ENCODE data around the gene OTUD5.

Gene OTUD5

DNA sequence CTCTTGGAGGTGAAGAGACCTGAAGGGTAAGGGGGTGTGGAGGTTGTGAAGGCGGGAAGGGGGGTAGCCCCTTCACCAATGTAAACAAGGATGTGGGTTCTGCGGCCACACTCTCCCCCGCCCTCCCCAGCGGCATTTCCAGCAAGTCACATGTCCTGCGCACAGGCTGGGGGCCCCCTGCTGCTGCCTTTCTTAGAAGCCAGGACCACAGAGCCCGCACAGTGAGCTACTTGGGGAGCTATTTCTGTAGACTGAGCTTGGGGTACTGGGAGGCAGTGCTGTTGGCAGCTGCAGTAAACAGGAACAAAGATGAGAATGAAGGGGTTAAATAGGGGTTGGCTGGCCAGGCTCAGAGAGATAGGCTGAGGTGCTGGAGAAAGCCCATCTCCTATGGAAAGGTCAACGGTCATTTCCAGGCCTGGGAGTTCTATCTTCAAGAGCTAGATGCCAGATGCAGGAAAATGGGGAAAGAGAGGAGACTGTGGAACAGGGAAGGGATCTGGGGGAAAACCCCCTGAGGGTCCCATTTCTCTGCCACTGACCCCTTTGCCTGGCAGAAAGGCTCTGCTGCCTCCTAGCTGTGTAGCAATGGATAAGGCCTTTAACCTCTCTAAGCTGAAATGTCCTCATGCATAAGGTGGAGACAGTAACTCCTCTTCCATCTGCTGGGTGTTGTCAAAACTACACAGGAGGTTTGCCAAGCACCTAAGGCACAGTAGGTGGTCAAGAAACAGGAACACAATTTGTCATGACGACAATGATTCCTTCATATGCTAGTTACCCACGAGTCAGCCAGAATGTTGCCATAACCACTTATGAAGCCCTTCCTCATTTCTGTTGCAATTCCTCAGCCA is 20.1 kb downstream of the OTUD5 start:
- DNase-seq (ENCODE audit: low read depth in 2 of 2): peak; percentile 79 to 85

DNA sequence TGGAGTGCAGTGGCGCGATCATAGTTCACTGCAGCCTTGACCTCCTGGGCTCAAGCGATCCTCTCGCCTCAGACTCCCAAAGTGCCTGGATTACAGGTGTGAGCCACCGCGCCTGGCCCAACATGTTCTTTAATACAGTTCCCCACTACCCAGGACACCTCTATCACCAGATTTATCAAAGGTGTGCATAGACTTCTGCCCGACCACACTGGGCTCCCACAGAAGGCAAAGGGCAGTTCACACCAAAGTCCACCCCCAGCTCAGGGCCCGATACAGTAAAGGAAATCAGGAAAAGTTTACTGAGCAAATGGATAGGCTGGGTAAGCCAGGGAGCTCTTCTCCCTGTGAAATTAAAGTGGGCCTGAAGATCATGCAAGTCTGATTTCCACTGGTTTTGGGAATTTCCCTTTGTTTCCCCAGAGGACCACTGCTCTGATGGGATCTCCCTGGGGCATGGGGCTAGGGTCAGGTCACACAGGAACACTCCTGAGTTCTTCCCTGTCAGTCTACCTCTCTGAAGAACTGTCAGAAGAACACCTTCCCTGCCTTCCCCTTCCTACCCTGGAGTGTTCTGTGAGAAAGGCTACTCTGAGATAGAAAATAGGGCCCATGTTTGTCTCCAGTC is 20.9 kb downstream of the OTUD5 start:
- no peak for DNase-seq (ENCODE audit: low read depth in 2 of 2)

DNA sequence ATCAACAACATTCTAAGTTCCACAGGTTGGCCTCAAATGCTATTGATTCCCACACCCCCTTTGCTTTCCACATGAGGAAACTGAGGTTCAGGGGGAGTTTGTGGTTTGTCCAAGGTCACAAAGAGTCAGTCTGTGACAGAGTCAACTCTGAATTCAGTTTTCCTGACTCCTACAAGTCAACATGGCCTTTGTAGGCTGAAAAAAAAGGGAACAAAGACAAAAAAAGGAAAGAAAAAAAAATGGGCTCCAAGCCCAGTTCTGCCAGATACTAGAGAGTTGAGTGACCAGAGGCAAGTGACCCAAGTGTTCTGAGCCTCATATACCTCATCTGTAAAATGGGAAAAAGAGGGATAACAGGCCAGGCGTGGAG is 22.1 kb downstream of the OTUD5 start:
- DNase-seq (ENCODE audit: low read depth in 2 of 2): no peak

DNA sequence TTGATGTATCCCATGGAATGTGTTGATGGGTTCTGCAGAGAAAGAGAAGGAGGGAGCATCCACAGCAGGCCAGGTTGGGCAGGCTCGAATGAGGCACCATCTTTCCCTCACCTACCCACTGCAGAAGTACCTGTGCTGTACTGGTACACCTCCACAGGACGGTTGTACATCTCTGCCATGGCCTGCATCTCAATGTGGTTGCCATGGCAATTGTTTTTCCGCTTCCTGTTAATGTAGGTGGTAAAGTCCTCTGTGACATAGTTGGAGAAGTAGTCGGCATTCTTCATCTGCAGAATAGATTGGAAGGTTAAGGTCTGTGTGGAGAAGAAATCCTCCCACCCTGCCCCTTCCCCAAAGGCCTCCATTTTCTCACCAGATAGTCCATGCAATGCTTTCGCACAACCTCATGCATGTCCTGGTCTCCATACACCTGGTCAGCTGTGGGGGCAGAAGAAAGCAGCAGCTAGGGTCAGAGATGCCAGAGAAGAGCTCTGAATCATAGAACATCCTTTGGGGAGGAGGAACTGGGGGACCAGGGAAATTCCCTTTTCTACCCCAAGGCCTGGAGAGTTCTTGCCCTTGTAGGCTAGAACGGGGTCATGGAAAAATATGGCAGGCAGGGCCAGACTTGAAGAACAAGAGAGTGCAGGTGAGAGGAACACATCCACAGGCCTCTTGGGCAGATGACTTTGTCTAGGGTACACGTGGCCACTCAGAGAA is 22.7 kb downstream of the OTUD5 start:
- DNase-seq (ENCODE audit: low read depth in 2 of 2): no peak

DNA sequence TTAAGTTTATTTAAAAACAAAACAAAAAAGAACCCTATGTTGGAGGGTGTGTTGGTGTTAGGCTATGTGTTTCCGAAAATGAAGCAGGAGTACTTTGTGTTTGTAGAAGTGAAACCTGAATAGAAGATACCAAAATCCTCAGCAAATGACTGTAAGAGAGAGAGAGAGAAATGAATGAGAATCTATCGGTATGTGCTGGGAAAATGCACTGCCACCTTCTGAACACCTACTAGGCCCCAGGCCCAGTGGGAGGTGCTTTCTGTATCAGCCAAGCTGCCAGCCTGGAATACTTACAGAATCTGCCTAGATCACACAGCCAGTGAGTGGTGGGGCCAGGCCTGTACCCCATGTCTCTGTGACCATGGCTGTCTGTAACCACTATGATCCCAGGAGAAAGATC is 23.6 kb downstream of the OTUD5 start:
- no peak for DNase-seq (ENCODE audit: low read depth in 2 of 2)

DNA sequence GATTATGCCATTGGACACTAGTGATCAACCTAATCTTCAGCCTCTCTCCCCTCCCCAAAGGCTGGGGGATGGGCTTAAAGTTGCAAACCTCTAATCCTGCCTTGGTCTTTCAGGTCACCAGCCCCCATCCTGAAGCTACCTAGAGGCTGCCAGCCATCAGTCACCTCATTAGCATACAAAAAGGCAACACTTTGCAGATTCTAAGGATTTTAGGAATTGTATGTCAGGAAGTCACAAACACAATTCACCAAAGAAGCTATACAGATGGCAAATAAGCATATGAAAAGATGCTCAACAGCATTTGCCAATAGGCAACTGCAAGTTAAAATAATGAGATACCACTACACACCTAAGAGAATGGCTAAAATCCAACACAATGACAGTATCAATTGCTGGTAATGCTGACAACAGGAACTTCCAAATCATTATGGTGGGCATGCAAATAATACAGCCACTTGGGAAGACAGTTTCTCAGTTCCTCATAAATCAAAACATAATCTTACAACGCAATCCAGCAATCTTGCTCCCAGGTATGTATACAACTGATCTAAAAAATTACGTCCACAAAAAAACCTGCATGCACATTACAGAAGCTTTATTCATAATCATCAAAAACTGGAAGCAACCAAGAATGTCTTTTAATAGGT is 29.5 kb downstream of the OTUD5 start:
- no peak for DNase-seq (ENCODE audit: low read depth in 2 of 2)

DNA sequence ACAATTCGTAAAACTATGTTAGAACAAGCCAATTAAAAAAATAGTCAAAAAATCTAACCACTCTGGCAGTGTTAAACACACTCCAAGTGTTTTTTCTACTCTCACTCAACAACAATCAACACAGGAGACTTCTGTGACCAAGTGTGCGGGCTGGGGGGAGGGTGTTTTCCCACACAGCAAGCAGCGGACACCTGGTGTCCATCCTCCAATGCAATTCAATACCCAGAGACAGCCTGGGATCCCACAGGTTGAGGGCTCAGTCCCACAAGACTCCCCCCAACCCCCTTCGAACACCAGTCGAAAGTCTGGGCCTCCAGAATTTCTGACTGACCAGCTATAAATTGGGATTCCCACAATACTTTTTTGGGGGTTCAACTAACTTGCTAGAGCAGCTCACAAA is 30.3 kb downstream of the OTUD5 start:
- no peak for DNase-seq (ENCODE audit: low read depth in 2 of 2)

DNA sequence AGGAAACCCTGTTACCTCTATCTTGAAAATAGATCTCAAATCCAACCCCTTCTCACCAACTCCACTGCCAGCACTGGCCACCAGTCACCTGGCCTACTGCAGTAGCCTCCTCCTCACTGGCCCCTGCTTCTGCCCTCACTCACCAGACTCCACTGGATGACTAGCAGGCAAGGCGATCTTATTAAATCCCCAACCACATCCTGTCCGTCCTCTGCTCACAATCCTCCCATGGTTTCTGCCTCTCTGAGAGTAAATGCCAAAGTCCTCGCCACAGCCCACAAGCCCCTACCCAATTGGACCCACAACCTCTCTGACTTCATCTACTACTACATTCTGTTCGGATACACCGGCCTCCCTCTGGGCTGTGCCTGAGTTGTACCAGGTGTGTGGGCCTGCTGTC is 33.1 kb downstream of the OTUD5 start:
- DNase-seq (ENCODE audit: low read depth in 2 of 2): no peak

DNA sequence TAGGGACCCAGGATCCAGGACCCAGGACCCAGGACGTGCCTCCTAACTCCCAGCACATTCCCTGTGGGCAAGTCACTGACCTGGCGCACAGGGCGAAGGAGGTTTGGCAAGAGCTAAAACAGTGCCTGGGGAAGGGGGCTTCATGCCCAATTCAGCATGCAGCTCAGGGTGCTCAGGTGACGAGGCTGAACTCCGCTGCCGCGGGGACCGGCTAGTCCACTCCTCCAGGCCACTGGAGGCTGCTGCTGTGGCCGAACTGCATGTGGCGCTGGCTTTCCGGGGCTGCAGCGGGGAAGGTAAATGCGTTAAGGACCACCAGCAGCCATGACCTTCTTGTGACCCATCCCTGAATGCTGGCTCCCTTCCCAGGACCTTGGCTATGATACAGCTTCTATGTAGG is 33.6 kb downstream of the OTUD5 start:
- DNase-seq (ENCODE audit: low read depth in 2 of 2): no peak

DNA sequence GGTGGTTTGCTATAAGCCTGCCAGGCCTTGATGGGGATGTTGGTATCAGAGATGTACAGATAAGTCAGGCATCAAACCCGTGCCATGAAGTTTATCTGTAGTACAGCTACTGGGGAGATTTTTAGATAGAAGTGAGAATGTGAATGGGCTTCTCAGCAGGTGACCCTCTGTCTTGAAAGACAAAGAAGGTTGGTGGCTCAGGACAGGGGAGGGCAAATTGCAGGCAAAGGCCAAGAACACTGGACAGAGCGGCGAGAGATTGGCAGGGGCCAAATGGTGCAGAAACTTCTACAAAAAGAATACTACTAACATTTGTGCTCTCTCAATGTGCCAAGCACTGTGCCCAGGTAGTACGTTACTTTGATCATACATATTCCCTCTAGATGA is 36.7 kb downstream of the OTUD5 start:
- DNase-seq (ENCODE audit: low read depth in 2 of 2): no peak

DNA sequence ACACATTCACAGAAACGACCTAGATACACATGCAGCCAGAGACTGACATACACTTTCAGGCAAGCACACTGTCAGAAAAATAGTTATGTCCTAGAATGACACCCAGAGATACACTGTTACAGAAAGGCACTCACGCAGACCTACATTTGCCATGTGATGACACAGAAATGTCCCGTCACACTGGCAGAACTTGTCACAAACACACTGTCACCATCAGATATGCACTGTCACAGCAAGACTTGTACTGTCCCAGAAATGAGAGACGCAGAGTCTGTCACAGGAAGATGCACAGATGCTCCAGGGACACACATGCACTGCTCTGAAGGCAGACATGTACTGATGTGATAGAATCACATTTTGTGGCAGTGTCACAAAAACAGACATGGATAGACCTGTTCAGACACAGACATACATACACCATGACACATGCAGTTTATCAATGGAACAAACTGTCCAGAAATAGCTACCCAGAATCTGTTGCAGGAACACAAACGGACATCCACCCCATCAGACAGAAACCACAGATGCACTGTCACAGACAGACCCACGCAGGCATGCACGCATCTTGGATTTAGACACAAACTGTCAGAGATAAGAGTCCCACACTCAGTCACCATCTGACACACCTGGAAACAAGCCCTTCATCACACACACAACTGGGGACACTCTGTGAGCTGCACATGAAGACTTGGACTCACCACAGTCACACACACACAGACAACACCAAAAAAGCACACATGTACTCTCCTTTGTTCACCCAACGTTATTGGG is 37.3 kb downstream of the OTUD5 start:
- DNase-seq (ENCODE audit: low read depth in 2 of 2): no peak

DNA sequence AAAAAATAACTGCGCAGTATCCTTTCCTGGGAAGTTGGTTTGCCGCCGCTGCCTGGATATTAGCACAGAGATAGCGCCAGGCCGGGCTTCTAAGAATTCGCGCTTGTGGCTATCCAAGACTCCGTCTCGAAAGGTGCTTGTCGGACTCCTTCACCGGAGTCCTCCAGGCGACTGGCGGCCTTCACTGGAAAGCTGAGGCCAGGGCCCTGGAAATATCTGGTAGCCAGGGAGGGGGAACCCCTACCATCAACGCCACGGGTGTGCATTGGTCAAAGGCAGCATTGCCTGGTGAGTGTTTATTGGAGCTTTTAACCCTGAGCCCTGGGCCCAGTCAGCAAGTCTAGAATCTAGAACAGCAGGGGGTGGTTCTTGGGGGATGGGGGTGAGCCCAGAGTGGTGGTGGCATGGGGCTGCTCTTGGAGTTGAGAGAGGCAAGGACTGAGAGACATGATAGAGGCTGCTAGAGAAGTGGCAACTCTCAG is 38.0 kb downstream of the OTUD5 start:
- DNase-seq (ENCODE audit: low read depth in 2 of 2): no peak

DNA sequence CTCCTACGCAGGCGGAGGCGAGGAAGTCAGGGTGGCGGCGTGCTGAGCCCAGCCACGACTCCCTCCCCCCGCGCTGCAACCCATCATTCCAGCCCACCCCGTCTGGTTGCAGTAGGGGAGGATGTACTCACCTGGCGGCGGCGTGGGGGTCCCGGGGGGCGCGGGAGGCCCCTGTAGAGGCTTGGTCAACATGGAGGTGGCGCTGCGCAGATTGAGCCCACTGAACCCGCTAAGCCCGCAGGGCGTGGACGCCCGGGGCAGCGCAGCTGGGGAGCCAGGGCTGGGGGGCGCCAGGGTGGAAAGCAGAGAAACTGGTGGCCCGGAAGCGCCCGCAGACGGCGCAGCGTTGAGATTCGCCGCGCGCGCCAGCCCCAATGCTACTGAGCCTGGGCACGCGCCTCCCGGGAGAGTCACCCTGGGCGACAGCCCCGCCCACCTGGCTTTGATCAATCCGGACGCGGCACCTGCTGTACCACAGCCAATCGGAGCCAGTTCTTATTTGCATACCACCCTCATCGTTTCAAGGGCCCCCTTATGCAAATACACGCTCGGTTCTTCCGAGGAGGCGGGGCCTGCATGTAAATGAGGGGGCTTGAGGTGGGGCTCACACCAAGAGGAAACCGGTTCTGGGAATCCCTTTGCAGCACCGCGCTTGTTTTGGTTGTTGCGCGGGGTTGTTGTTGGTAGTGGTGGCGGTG is 38.6 kb downstream of the OTUD5 start, which contains the start of gene PIM2:
TSS of gene PIM2 (minus strand) at position 382 of the 698 bp plus-strand sequence. CDS start at position 192, 190 bp downstream.
- DNase-seq (ENCODE audit: low read depth in 2 of 2): peak; percentile 77 to 87

DNA sequence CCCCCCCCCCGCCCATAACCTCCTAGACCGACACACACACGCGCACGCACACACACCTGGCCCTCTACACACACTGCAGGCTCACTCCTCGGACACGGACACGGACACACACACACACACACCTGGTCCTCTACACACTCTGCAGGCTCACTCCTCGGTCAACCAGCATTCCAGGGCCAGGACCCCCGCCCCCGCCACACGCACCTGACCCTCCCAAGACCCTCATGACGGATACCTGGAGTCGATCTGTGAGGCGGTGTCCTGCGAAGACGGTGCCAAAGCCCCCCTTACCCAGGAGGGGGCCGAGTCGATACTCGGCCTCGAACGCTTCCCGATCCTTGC is 39.1 kb downstream of the OTUD5 start:
- DNase-seq (ENCODE audit: low read depth in 2 of 2): no peak

DNA sequence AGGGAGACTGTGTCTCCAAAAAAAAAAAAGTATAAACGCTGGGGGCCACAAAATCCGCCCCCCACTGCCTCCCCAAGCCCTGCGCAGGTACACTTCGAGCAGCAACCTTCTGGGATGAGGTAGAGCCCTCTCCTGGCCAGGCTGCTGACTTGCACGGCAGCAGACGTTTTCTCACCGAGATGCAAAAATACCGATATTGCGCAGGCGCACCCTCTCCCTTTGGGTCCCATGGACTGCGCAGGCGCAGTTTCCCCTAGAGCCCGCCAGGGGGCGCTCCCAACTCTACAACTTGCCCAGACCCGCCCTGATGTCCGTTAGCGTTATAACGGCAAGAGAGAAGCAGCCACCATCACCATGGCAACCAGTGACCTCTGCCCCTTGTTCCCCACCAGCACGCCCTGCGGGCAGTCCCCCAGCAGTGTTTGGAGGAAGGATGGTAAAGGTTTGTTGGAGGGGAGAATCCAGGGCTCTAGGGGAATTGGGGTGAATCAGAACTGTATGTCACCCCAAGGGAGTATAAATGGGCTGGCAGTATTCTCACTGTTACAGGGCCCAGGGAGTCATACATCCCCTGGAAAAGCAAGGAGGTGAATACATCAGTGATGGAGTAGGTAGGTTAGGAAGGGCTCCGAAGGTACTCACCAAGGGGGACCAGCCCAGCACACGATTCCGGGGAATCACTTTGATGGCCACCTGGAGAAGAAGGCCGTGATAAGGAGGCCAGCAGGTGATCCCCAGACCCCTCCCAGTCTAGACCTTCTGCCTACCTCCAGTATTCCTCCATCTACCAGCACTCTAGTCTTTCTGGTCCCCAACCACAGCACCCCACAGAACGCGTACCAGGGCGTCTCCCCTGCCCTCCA is 40.0 kb downstream of the OTUD5 start:
- peak; percentile 68 to 75 for DNase-seq (ENCODE audit: low read depth in 2 of 2)

DNA sequence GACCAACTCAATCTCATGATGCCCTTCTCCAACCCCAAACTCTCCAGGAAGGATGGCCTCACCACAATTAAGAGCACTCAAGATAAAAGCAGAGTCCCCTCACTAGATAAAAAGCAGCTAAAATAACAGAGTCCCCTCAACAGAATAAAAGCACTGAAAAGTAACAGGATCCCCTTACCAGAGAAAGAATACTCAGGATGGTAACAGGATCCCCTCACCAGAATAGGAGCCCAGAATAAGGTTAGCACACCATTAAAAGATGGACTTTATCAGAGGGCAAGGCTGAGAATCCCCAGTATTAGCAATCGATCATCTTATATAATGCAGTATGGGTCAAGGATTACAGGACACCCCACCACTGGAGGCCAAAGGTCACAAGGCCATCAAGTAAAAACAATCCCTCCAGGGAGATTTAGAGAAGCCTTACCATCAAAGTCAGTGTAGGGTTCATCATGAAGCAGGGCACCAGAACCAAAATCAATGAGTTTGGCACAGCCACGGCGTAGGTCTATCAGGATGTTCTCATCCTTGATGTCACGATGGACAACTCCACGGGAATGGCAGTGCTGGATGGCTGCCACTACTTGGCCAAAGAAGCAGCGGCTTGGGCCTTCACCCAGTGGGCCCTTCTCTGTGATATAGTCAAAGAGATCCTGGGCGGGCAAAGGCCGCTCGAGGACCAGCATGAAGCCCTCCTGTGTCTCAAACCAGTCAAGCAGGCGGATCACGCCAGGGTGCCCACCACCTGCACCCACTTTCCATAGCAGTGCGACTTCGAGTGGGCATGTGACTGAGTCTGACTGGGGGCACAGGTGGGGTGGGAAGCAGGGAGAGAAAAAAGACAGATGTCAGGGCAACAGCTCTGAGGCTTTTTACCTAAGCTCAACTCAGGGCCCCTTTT is 42.6 kb downstream of the OTUD5 start:
- DNase-seq (ENCODE audit: low read depth in 2 of 2): no peak

DNA sequence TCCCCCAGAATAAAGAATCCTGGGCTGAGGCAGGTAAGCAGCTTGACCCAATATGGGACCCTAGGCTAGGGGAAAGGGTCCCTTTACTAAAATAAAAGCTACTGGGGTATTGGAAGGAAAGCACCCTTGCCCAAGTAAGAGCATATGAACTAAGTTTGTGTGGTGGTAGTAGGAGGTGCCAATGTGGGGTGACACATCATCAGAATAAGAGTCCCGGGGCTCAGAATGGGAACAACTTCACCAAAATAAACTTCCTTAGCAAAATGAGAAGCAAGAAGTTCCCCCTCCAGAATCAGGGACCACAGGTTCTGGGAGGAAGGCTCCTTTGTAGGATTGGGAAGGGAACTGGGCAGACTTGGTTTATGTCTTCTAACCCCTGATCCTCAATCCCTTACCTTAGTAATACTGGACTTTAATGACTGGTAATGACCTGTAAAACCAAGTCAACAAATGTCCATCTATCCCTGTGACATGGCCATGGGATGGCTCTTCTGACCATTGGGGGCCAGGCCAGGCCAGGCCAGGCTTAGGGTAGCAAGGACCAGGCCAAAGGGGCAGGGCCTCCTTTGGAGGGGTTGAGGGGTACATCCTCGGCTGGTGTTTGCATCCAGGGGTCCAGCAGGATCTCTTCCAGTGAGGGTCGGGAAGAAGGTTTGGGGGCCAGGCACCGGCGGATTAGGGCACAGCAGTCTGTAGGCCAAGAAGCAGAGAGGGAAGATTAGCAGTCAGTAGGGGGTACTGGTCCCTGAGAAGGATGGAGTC is 43.6 kb downstream of the OTUD5 start:
- no peak for DNase-seq (ENCODE audit: low read depth in 2 of 2)

All from stimulated activated CD8-positive, alpha-beta memory T cell treated with anti-CD3 and anti-CD28 coated beads, Interleukin-15, amount 100 ng/mL, for 4 hours (primary cell).